ENCODE data around the gene AP1AR. TPM values are rescaled to one million over a fixed set of nuclear protein-coding genes. Genes with fewer than 3 reads are reported as not detected.

The AP1AR gene
- total RNA-seq, 1 experiment from 2014 or later: 22.4 TPM

DNA sequence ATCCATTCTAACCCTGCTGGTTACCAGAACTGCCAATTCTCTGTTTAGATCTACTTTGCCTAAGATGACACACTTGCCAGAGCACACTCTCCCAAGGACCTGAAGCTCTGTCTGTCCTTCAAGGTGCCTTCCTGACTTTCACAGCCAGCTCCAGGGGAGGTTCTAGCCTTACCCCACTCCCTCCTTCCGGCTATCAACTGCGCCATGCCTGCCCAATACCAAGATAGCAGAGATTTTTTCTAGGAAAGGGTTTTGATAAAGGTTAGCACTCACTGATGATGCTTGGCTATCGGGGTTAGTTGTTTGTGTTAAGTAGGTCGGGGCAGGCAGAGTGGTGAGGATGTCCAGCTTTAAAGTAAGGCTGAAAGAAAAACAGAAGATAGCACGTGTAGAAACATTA, 79.9 kb downstream of the AP1AR start (continued):
- TF ChIP-seq, protein P1, sequence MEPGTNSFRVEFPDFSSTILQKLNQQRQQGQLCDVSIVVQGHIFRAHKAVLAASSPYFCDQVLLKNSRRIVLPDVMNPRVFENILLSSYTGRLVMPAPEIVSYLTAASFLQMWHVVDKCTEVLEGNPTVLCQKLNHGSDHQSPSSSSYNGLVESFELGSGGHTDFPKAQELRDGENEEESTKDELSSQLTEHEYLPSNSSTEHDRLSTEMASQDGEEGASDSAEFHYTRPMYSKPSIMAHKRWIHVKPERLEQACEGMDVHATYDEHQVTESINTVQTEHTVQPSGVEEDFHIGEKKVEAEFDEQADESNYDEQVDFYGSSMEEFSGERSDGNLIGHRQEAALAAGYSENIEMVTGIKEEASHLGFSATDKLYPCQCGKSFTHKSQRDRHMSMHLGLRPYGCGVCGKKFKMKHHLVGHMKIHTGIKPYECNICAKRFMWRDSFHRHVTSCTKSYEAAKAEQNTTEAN (CRISPR knock-in tag; IDR thresholded peaks at IDR 0.05): no peak
- no peak for TF ChIP-seq HMGA2 (CRISPR knock-in tag; IDR thresholded peaks at IDR 0.05)

GRCh38 chr4:112312610-112313239, 81.1 kb downstream of the AP1AR start:
- H3K36me3 Mint-ChIP-seq: peaks cover 5% of the 10 kb centered on the region
- no peak overlapping the region for H3K27ac Mint-ChIP-seq
- TF ChIP-seq ESRRA (CRISPR knock-in tag; IDR thresholded peaks at IDR 0.05; ENCODE audit: borderline replicate concordance) (no peak), MYBL2 (CRISPR knock-in tag; IDR thresholded peaks at IDR 0.05) (no peak), ETV6 (CRISPR knock-in tag; IDR thresholded peaks at IDR 0.05) (no peak), ZBTB21 (CRISPR knock-in tag; IDR thresholded peaks at IDR 0.05; ENCODE audit: borderline replicate concordance) (no peak), GTF2I (CRISPR knock-in tag; conservative IDR thresholded peaks at IDR 0.05) (no peak), ZSCAN18 (CRISPR knock-in tag; IDR thresholded peaks at IDR 0.05) (no peak), SOX15 (CRISPR knock-in tag; IDR thresholded peaks at IDR 0.05) (no peak), SMAD3 (CRISPR knock-in tag; IDR thresholded peaks at IDR 0.05; ENCODE audit: borderline replicate concordance) (no peak), NR1H2 (CRISPR knock-in tag; IDR thresholded peaks at IDR 0.05) (no peak), E2F5 (CRISPR knock-in tag; IDR thresholded peaks at IDR 0.05) (no peak), NFYB (CRISPR knock-in tag; conservative IDR thresholded peaks at IDR 0.05; ENCODE audit: low read depth) (no peak), GABPB1 (CRISPR knock-in tag; IDR thresholded peaks at IDR 0.05) (no peak), MXD4 (CRISPR knock-in tag; IDR thresholded peaks at IDR 0.05; ENCODE audit: borderline replicate concordance) (no peak), OVOL2 (CRISPR knock-in tag; IDR thresholded peaks at IDR 0.05; ENCODE audit: borderline replicate concordance) (no peak), ELF4 (CRISPR knock-in tag; IDR thresholded peaks at IDR 0.05; ENCODE audit: low read depth) (no peak), JUN (CRISPR knock-in tag; IDR thresholded peaks at IDR 0.05) (no peak)
- TF ChIP-seq, protein P2, sequence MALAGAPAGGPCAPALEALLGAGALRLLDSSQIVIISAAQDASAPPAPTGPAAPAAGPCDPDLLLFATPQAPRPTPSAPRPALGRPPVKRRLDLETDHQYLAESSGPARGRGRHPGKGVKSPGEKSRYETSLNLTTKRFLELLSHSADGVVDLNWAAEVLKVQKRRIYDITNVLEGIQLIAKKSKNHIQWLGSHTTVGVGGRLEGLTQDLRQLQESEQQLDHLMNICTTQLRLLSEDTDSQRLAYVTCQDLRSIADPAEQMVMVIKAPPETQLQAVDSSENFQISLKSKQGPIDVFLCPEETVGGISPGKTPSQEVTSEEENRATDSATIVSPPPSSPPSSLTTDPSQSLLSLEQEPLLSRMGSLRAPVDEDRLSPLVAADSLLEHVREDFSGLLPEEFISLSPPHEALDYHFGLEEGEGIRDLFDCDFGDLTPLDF (CRISPR knock-in tag; IDR thresholded peaks at IDR 0.05): no peak
- TF ChIP-seq, protein P3, sequence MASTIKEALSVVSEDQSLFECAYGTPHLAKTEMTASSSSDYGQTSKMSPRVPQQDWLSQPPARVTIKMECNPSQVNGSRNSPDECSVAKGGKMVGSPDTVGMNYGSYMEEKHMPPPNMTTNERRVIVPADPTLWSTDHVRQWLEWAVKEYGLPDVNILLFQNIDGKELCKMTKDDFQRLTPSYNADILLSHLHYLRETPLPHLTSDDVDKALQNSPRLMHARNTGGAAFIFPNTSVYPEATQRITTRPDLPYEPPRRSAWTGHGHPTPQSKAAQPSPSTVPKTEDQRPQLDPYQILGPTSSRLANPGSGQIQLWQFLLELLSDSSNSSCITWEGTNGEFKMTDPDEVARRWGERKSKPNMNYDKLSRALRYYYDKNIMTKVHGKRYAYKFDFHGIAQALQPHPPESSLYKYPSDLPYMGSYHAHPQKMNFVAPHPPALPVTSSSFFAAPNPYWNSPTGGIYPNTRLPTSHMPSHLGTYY (CRISPR knock-in tag; IDR thresholded peaks at IDR 0.05): no peak
- TF ChIP-seq, protein P4, sequence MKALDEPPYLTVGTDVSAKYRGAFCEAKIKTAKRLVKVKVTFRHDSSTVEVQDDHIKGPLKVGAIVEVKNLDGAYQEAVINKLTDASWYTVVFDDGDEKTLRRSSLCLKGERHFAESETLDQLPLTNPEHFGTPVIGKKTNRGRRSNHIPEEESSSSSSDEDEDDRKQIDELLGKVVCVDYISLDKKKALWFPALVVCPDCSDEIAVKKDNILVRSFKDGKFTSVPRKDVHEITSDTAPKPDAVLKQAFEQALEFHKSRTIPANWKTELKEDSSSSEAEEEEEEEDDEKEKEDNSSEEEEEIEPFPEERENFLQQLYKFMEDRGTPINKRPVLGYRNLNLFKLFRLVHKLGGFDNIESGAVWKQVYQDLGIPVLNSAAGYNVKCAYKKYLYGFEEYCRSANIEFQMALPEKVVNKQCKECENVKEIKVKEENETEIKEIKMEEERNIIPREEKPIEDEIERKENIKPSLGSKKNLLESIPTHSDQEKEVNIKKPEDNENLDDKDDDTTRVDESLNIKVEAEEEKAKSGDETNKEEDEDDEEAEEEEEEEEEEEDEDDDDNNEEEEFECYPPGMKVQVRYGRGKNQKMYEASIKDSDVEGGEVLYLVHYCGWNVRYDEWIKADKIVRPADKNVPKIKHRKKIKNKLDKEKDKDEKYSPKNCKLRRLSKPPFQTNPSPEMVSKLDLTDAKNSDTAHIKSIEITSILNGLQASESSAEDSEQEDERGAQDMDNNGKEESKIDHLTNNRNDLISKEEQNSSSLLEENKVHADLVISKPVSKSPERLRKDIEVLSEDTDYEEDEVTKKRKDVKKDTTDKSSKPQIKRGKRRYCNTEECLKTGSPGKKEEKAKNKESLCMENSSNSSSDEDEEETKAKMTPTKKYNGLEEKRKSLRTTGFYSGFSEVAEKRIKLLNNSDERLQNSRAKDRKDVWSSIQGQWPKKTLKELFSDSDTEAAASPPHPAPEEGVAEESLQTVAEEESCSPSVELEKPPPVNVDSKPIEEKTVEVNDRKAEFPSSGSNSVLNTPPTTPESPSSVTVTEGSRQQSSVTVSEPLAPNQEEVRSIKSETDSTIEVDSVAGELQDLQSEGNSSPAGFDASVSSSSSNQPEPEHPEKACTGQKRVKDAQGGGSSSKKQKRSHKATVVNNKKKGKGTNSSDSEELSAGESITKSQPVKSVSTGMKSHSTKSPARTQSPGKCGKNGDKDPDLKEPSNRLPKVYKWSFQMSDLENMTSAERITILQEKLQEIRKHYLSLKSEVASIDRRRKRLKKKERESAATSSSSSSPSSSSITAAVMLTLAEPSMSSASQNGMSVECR (CRISPR knock-in tag; IDR thresholded peaks at IDR 0.05; ENCODE audit: borderline replicate concordance): no peak
- TF ChIP-seq, protein P5, sequence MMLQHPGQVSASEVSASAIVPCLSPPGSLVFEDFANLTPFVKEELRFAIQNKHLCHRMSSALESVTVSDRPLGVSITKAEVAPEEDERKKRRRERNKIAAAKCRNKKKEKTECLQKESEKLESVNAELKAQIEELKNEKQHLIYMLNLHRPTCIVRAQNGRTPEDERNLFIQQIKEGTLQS (CRISPR knock-in tag; conservative IDR thresholded peaks at IDR 0.05): no peak
- H3K4me1 Mint-ChIP-seq: peaks cover 23% of the 10 kb centered on the region
- CTCF ChIA-PET: interaction anchor here (0.7 to 1.1 kb wide), 2 partner anchors 210 to 211 kb away, joined by 3 read pairs; no protein-coding TSS in a partner anchor
- DNase-seq (ENCODE audit: low spot score) (no peak), ATAC-seq (peak; percentile 30; the same call in 1 of the 2 replicates)
- H3K27me3 Mint-ChIP-seq (ENCODE audit: low read depth): peaks cover 5% of the 10 kb centered on the region; the same call in 1 of the 2 replicates
- peaks cover 4% of the 10 kb centered on the region for H3K9me3 Mint-ChIP-seq
- POLR2A ChIA-PET: no interaction called here
- H3K4me3 Mint-ChIP-seq: no peak overlapping the region

All from WTC11 (cell line).